ENCODE results near the gene SNX1.
"Not testable (repeated sequence)": the region's sequence is repeated elsewhere in the genome, so short reads cannot be mapped to it uniquely, and the experiment has no call there.

SNX1 gene

GRCh38 chr15:64073496-64073895 is 22.3 kb upstream of the SNX1 start:
- DNase-seq (ENCODE audit: low read depth in 2 of 2), result not testable (repeated sequence)

GRCh38 chr15:64082757-64083156 is 13.0 kb upstream of the SNX1 start:
- DNase-seq (ENCODE audit: low read depth in 2 of 2), result no peak

- no peak for DNase-seq (ENCODE audit: low read depth in 2 of 2)
Observed at GRCh38 chr15:64089543-64090280, 6.1 kb upstream of the SNX1 start.

GRCh38 chr15:64090527-64090926 is 5.3 kb upstream of the SNX1 start:
- no peak for DNase-seq (ENCODE audit: low read depth in 2 of 2)

- no peak for DNase-seq (ENCODE audit: low read depth in 2 of 2)
Observed at GRCh38 chr15:64092075-64092820, 3.5 kb upstream of the SNX1 start.

GRCh38 chr15:64092864-64093626 is 2.7 kb upstream of the SNX1 start:
- DNase-seq (ENCODE audit: low read depth in 2 of 2), result no peak

- DNase-seq (ENCODE audit: low read depth in 2 of 2), result peak; percentile 78 to 91
Observed at GRCh38 chr15:64093627-64094417, 2.0 kb upstream of the SNX1 start, which contains the start of gene CIAO2A. CIAO2A (minus strand) TSS chr15:64093838; CDS start chr15:64093768, 70 bp downstream.

- no peak for DNase-seq (ENCODE audit: low read depth in 2 of 2)
Observed at GRCh38 chr15:64095431-64095794, 369 bp upstream of the SNX1 start.

GRCh38 chr15:64096668-64097384 is 1.0 kb downstream of the SNX1 start:
- DNase-seq (ENCODE audit: low read depth in 2 of 2), result no peak

- no peak for DNase-seq (ENCODE audit: low read depth in 2 of 2)
Observed at GRCh38 chr15:64099379-64099778, 3.6 kb downstream of the SNX1 start.

- DNase-seq (ENCODE audit: low read depth in 2 of 2), result no peak
Observed at GRCh38 chr15:64100958-64101357, 5.2 kb downstream of the SNX1 start.

- no peak for DNase-seq (ENCODE audit: low read depth in 2 of 2)
Observed at GRCh38 chr15:64102497-64102896, 6.7 kb downstream of the SNX1 start.

GRCh38 chr15:64105113-64105704 is 9.4 kb downstream of the SNX1 start:
- DNase-seq (ENCODE audit: low read depth in 2 of 2), result no peak

GRCh38 chr15:64107337-64107736 is 11.6 kb downstream of the SNX1 start:
- DNase-seq (ENCODE audit: low read depth in 2 of 2), result no peak

- not testable (repeated sequence) for DNase-seq (ENCODE audit: low read depth in 2 of 2)
Observed at GRCh38 chr15:64110108-64110701, 14.4 kb downstream of the SNX1 start.

- DNase-seq (ENCODE audit: low read depth in 2 of 2), result no peak
Observed at GRCh38 chr15:64110950-64111678, 15.3 kb downstream of the SNX1 start.

- DNase-seq (ENCODE audit: low read depth in 2 of 2), result no peak
Observed at GRCh38 chr15:64111679-64112050, 15.9 kb downstream of the SNX1 start.

- no peak for DNase-seq (ENCODE audit: low read depth in 2 of 2)
Observed at GRCh38 chr15:64112073-64112772, 16.4 kb downstream of the SNX1 start.

GRCh38 chr15:64112904-64113303 is 17.1 kb downstream of the SNX1 start:
- no peak for DNase-seq (ENCODE audit: low read depth in 2 of 2)

Data from stimulated activated CD8-positive, alpha-beta memory T cell treated with anti-CD3 and anti-CD28 coated beads, Interleukin-15, amount 100 ng/mL, for 4 hours (primary cell).